GM18907 (cell line): ENCODE data around the gene EFCAB6.

Source experiments
- ATAC-seq: cut with Tn5 transposase; IDR thresholded peaks from one replicate; pipeline ENCODE4 v1.9.1; 2021; ENCODE audit warnings: mild to moderate bottlenecking, moderate library complexity; ENCODE audit not compliant: unreplicated experiment

The EFCAB6 gene

GRCh38 chr22:43831561-43832392 lies 19.7 kb upstream of the EFCAB6 start:
- no peak for ATAC-seq

GRCh38 chr22:43830931-43831560 lies 18.9 kb upstream of the EFCAB6 start:
- no peak for ATAC-seq

- no peak for ATAC-seq
Observed at GRCh38 chr22:43829904-43830851, 18.1 kb upstream of the EFCAB6 start.

GRCh38 chr22:43828998-43829782 lies 17.1 kb upstream of the EFCAB6 start:
- ATAC-seq = no peak

- no peak for ATAC-seq
Observed at GRCh38 chr22:43828725-43828997, 16.6 kb upstream of the EFCAB6 start.

GRCh38 chr22:43827926-43828724 lies 16.0 kb upstream of the EFCAB6 start:
- ATAC-seq = no peak

- no peak for ATAC-seq
Observed at GRCh38 chr22:43827003-43827735, 15.1 kb upstream of the EFCAB6 start.

- no peak for ATAC-seq
Observed at GRCh38 chr22:43826142-43827002, 14.3 kb upstream of the EFCAB6 start.

GRCh38 chr22:43825651-43826050 lies 13.5 kb upstream of the EFCAB6 start:
- no peak for ATAC-seq

- ATAC-seq = no peak
Observed at GRCh38 chr22:43824724-43825420, 12.8 kb upstream of the EFCAB6 start.

- no peak for ATAC-seq
Observed at GRCh38 chr22:43823911-43824665, 12.0 kb upstream of the EFCAB6 start.

GRCh38 chr22:43823353-43823908 lies 11.3 kb upstream of the EFCAB6 start:
- ATAC-seq = no peak

- no peak for ATAC-seq
Observed at GRCh38 chr22:43821606-43822425, 9.7 kb upstream of the EFCAB6 start.

GRCh38 chr22:43820651-43821305 lies 8.7 kb upstream of the EFCAB6 start:
- ATAC-seq = no peak

- no peak for ATAC-seq
Observed at GRCh38 chr22:43819931-43820640, 8.0 kb upstream of the EFCAB6 start.
